ENCODE results near the gene SMTNL2. TPM values are rescaled to one million over a fixed set of nuclear protein-coding genes. Genes with fewer than 3 reads are reported as not detected.

SMTNL2 gene
- total RNA-seq, 1 experiment from 2014 or later, result 2.7 TPM

GRCh38 chr17:4555873-4556759 lies 28.2 kb upstream of the SMTNL2 start (continued):
- no peak for TF ChIP-seq CREM (CRISPR knock-in tag; IDR thresholded peaks at IDR 0.05)

- H3K27ac Mint-ChIP-seq, result no peak overlapping the region; the same call in 1 of the 2 replicates
- CTCF ChIA-PET, result interaction anchor here (0.6 to 3.1 kb wide), 3 partner anchors 10 to 357 kb away, joined by 3 to 22 read pairs (median 7); partner anchors contain the start of gene C17orf107
- peaks cover 15% of the 10 kb centered on the region for H3K36me3 Mint-ChIP-seq
- peaks cover 2% of the 10 kb centered on the region; the same call in 1 of the 2 replicates for H3K27me3 Mint-ChIP-seq (ENCODE audit: low read depth)
- H3K9me3 Mint-ChIP-seq, result no peaks in the 10 kb centered on the region
- peaks cover 33% of the 10 kb centered on the region for H3K4me1 Mint-ChIP-seq
- ATAC-seq (no peak), DNase-seq (ENCODE audit: low spot score) (no peak)
- H3K4me3 Mint-ChIP-seq, result no peak overlapping the region
- POLR2A ChIA-PET, result interaction anchor here (0.5 to 0.7 kb wide), 2 partner anchors 19 to 309 kb away, joined by 4 to 10 read pairs; no protein-coding TSS in a partner anchor
- TF ChIP-seq NFYB (CRISPR knock-in tag; conservative IDR thresholded peaks at IDR 0.05; ENCODE audit: low read depth) (no peak), IRF2 (CRISPR knock-in tag; IDR thresholded peaks at IDR 0.05; ENCODE audit: borderline replicate concordance, low read depth) (no peak), GRHL2 (CRISPR knock-in tag; IDR thresholded peaks at IDR 0.05; ENCODE audit: insufficient replicate concordance, severe bottlenecking) (no peak), ATF2 (CRISPR knock-in tag; IDR thresholded peaks at IDR 0.05; ENCODE audit: borderline replicate concordance, low read depth) (no peak), SMAD3 (CRISPR knock-in tag; IDR thresholded peaks at IDR 0.05; ENCODE audit: borderline replicate concordance) (no peak), CREM (CRISPR knock-in tag; IDR thresholded peaks at IDR 0.05) (no peak), STAT6 (CRISPR knock-in tag; conservative IDR thresholded peaks at IDR 0.05; ENCODE audit: low read depth) (no peak), ZNF263 (CRISPR knock-in tag; IDR thresholded peaks at IDR 0.05; ENCODE audit: low read depth) (no peak), HMGA2 (CRISPR knock-in tag; IDR thresholded peaks at IDR 0.05) (no peak), HMGXB4 (CRISPR knock-in tag; IDR thresholded peaks at IDR 0.05) (no peak), NFE2L1 (CRISPR knock-in tag; IDR thresholded peaks at IDR 0.05) (no peak)
- TF ChIP-seq, protein P1, sequence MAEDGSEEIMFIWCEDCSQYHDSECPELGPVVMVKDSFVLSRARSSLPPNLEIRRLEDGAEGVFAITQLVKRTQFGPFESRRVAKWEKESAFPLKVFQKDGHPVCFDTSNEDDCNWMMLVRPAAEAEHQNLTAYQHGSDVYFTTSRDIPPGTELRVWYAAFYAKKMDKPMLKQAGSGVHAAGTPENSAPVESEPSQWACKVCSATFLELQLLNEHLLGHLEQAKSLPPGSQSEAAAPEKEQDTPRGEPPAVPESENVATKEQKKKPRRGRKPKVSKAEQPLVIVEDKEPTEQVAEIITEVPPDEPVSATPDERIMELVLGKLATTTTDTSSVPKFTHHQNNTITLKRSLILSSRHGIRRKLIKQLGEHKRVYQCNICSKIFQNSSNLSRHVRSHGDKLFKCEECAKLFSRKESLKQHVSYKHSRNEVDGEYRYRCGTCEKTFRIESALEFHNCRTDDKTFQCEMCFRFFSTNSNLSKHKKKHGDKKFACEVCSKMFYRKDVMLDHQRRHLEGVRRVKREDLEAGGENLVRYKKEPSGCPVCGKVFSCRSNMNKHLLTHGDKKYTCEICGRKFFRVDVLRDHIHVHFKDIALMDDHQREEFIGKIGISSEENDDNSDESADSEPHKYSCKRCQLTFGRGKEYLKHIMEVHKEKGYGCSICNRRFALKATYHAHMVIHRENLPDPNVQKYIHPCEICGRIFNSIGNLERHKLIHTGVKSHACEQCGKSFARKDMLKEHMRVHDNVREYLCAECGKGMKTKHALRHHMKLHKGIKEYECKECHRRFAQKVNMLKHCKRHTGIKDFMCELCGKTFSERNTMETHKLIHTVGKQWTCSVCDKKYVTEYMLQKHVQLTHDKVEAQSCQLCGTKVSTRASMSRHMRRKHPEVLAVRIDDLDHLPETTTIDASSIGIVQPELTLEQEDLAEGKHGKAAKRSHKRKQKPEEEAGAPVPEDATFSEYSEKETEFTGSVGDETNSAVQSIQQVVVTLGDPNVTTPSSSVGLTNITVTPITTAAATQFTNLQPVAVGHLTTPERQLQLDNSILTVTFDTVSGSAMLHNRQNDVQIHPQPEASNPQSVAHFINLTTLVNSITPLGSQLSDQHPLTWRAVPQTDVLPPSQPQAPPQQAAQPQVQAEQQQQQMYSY (CRISPR knock-in tag; IDR thresholded peaks at IDR 0.05), result no peak
- TF ChIP-seq, protein P2, sequence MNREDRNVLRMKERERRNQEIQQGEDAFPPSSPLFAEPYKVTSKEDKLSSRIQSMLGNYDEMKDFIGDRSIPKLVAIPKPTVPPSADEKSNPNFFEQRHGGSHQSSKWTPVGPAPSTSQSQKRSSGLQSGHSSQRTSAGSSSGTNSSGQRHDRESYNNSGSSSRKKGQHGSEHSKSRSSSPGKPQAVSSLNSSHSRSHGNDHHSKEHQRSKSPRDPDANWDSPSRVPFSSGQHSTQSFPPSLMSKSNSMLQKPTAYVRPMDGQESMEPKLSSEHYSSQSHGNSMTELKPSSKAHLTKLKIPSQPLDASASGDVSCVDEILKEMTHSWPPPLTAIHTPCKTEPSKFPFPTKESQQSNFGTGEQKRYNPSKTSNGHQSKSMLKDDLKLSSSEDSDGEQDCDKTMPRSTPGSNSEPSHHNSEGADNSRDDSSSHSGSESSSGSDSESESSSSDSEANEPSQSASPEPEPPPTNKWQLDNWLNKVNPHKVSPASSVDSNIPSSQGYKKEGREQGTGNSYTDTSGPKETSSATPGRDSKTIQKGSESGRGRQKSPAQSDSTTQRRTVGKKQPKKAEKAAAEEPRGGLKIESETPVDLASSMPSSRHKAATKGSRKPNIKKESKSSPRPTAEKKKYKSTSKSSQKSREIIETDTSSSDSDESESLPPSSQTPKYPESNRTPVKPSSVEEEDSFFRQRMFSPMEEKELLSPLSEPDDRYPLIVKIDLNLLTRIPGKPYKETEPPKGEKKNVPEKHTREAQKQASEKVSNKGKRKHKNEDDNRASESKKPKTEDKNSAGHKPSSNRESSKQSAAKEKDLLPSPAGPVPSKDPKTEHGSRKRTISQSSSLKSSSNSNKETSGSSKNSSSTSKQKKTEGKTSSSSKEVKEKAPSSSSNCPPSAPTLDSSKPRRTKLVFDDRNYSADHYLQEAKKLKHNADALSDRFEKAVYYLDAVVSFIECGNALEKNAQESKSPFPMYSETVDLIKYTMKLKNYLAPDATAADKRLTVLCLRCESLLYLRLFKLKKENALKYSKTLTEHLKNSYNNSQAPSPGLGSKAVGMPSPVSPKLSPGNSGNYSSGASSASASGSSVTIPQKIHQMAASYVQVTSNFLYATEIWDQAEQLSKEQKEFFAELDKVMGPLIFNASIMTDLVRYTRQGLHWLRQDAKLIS (CRISPR knock-in tag; IDR thresholded peaks at IDR 0.05; ENCODE audit: borderline replicate concordance), result no peak
- TF ChIP-seq, protein P3, sequence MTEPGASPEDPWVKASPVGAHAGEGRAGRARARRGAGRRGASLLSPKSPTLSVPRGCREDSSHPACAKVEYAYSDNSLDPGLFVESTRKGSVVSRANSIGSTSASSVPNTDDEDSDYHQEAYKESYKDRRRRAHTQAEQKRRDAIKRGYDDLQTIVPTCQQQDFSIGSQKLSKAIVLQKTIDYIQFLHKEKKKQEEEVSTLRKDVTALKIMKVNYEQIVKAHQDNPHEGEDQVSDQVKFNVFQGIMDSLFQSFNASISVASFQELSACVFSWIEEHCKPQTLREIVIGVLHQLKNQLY (CRISPR knock-in tag; IDR thresholded peaks at IDR 0.05), result no peak
- TF ChIP-seq, protein P4, sequence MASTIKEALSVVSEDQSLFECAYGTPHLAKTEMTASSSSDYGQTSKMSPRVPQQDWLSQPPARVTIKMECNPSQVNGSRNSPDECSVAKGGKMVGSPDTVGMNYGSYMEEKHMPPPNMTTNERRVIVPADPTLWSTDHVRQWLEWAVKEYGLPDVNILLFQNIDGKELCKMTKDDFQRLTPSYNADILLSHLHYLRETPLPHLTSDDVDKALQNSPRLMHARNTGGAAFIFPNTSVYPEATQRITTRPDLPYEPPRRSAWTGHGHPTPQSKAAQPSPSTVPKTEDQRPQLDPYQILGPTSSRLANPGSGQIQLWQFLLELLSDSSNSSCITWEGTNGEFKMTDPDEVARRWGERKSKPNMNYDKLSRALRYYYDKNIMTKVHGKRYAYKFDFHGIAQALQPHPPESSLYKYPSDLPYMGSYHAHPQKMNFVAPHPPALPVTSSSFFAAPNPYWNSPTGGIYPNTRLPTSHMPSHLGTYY (CRISPR knock-in tag; IDR thresholded peaks at IDR 0.05), result no peak
- TF ChIP-seq, protein P5, sequence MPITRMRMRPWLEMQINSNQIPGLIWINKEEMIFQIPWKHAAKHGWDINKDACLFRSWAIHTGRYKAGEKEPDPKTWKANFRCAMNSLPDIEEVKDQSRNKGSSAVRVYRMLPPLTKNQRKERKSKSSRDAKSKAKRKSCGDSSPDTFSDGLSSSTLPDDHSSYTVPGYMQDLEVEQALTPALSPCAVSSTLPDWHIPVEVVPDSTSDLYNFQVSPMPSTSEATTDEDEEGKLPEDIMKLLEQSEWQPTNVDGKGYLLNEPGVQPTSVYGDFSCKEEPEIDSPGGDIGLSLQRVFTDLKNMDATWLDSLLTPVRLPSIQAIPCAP (CRISPR knock-in tag; IDR thresholded peaks at IDR 0.05), result no peak
Observed at GRCh38 chr17:4556996-4557395, 27.3 kb upstream of the SMTNL2 start.

All from WTC11 (cell line).